AG04449 (cell line): ENCODE measurements around the gene ZNF800.
"Not testable (repeated sequence)": the region's sequence is repeated elsewhere in the genome, so short reads cannot be mapped to it uniquely, and the experiment has no call there.

Experiments
- CTCF ChIA-PET: fragments of 350-600 bp; formaldehyde crosslinking; extraction: SDS; loops from one replicate; lab custom pipeline; 2021; ENCODE audit warnings: antibody characterized with exemption; lab: Yijun Ruan, JAX
- POLR2A ChIA-PET: fragments of 400-600, 350-600 bp; formaldehyde crosslinking; extraction: SDS; loops from one replicate; lab custom pipeline; 2020; ENCODE audit warnings: antibody characterized with exemption, inconsistent platforms; lab: Yijun Ruan, JAX
- DNase-seq: peaks from one replicate; pipeline ENCODE4 v3.0.0-alpha.2; 2010; ENCODE audit warnings: low read depth, low spot score
- H3K4me3 ChIP-seq: 2 replicates; pipeline ENCODE4 v1.5.1; 2011; ENCODE audit warnings: low read depth, mild to moderate bottlenecking, control low read depth, low read length
- CTCF ChIP-seq: IDR thresholded peaks from one replicate; pipeline ENCODE4 v1.5.1; 2011; ENCODE audit warnings: mild to moderate bottlenecking, moderate library complexity, low read length, control low read depth, inconsistent platforms; ENCODE audit not compliant: insufficient read depth; ENCODE audit errors: missing control alignments

Gene ZNF800

GRCh38 chr7:127392566-127393367 lies at the start of gene ZNF800:
Gene ZNF800 (minus strand): TSS chr7:127392708. CDS start chr7:127391557, 1,151 bp downstream.
- TF ChIP-seq CTCF, result no peak
- ChIA-PET CTCF (interaction anchor here (1.5 to 1.7 kb wide), 2 partner anchors 9 to 15 kb away, joined by 5 read pairs; no protein-coding TSS in a partner anchor), POLR2A (interaction anchor here (0.6 to 1.6 kb wide), 7 partner anchors 15 to 884 kb away, joined by 3 to 5 read pairs (median 3); partner anchors contain the start of gene GCC1)
- DNase-seq, result peak; percentile 24
- H3K4me3 ChIP-seq, result peak within 1 kb of the TSS; percentile 79

DNA sequence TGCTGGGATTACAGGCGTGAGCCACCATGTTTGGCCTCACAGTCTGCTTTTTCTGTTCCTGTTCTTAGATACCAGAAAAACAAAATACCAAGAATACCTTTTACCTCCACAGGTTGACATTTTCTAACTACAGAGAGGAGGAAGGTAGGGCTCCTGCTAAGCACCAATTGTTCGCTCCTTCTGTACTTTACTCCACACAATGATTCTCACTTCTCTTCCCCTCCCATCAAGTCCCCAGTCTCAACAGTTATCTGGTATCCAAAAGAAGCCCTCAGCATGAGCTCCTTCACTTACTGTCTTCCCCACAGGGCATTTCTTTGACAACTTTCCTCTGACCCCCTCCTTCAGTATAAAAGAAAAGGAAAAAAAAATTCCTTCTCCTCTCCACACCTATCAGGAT lies 47.7 kb upstream of the ZNF800 start:
- ChIA-PET POLR2A (no interaction called here), CTCF (no interaction called here)
- no peak overlapping the region for H3K4me3 ChIP-seq
- no peak for TF ChIP-seq CTCF
- no peak for DNase-seq

- no peak overlapping the region for H3K4me3 ChIP-seq
- POLR2A ChIA-PET, result no interaction called here
- no peak for DNase-seq
- CTCF ChIA-PET, result interaction anchor here (1.5 kb wide), 1 partner anchor 9 kb away, joined by 7 read pairs; no protein-coding TSS in a partner anchor
- TF ChIP-seq CTCF, result no peak
Observed at GRCh38 chr7:127438836-127439235, 46.3 kb upstream of the ZNF800 start.

DNA sequence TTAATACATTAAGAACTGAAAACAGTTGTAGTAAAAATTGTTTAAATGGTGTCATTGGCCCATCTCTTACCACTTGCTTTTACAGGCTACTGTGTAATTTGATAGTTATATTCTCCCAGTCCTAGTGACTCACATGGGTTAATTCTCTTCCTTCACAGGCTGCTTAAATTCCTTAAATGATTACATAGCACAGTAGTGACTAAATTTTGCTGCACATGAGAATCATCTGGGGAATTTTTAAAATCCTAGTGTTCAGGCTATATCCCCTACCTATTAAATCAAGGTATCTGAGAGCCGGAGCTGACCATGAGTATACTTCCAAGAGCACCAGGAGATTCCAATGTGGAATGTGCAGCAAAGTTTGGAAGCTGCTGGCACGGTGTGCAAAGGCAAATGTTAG lies 45.3 kb upstream of the ZNF800 start:
- CTCF ChIA-PET, result no interaction called here
- POLR2A ChIA-PET, result no interaction called here
- H3K4me3 ChIP-seq, result no peak overlapping the region
- DNase-seq, result peak; percentile 75
- no peak for TF ChIP-seq CTCF

DNA sequence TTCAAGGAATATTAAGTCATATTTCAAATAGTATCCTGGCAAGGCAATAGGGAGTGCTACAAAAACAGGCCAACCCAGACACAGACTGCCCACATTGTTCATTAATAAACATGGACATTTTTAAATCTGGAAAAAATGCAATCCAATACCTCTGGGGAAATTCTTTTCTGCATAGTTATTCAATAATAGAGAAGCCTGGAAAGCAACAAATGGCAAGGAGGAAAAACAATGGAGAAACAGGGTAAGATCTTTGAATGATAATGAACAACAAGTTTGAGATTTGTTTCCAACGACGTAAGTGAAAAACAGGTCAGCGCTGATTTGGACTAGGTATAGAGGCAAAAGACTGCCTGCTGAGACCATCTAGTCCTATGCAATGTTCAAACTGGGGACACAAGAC lies 44.7 kb upstream of the ZNF800 start:
- ChIA-PET POLR2A (no interaction called here), CTCF (no interaction called here)
- H3K4me3 ChIP-seq, result no peak overlapping the region
- no peak for TF ChIP-seq CTCF
- DNase-seq, result no peak

GRCh38 chr7:127429281-127429680 lies 36.8 kb upstream of the ZNF800 start:
- H3K4me3 ChIP-seq, CTCF ChIA-PET, DNase-seq, POLR2A ChIA-PET: not testable (repeated sequence)
